ENCODE measurements around the gene LPP.

The LPP gene

GRCh38 chr3:188335656-188336055 lies 181.7 kb downstream of the LPP start:
- H3K79me2 ChIP-seq (ENCODE audit: insufficient read depth, low read length): no peaks in the 10 kb centered on the region
- no peaks in the 10 kb centered on the region for H3F3A ChIP-seq (ENCODE audit: insufficient read depth)
- H3K27me3 ChIP-seq (ENCODE audit: low read length): no peaks in the 10 kb centered on the region
- no peaks in the 10 kb centered on the region for H3K9me2 ChIP-seq (replicated peaks; ENCODE audit: insufficient read depth, low read length)
- no peak overlapping the region for H3K4me3 ChIP-seq (ENCODE audit: insufficient read depth, low read length, poor library complexity, severe bottlenecking)
- H3K36me3 ChIP-seq (ENCODE audit: low read length): no peaks in the 10 kb centered on the region
- H3K9me3 ChIP-seq (ENCODE audit: insufficient read depth, low read length): no peaks in the 10 kb centered on the region
- H4K20me1 ChIP-seq (ENCODE audit: low read depth, low read length): no peaks in the 10 kb centered on the region
- no peak overlapping the region for H3K4me2 ChIP-seq (ENCODE audit: low read depth, low read length, poor library complexity, severe bottlenecking)
- TF ChIP-seq EZH2phosphoT487 (conservative IDR thresholded peaks at IDR 0.05; ENCODE audit: low read length) (no peak), CTCF (IDR thresholded peaks at IDR 0.05; ENCODE audit: insufficient read depth, low read length, poor library complexity, severe bottlenecking) (no peak)
- H3K9ac ChIP-seq (ENCODE audit: low read length): no peak overlapping the region
- no peak overlapping the region for H3K27ac ChIP-seq (ENCODE audit: low read depth, low read length)
- no peak overlapping the region for H2AFZ ChIP-seq (ENCODE audit: low read depth, low read length, severe bottlenecking)

- H3K9ac ChIP-seq (ENCODE audit: low read length): no peak overlapping the region
- no peaks in the 10 kb centered on the region for H4K20me1 ChIP-seq (ENCODE audit: low read depth, low read length)
- no peaks in the 10 kb centered on the region for H3K36me3 ChIP-seq (ENCODE audit: low read length)
- H3K9me3 ChIP-seq (ENCODE audit: insufficient read depth, low read length): no peaks in the 10 kb centered on the region
- no peak for TF ChIP-seq EZH2phosphoT487 (conservative IDR thresholded peaks at IDR 0.05; ENCODE audit: low read length)
- TF ChIP-seq CTCF (IDR thresholded peaks at IDR 0.05; ENCODE audit: insufficient read depth, low read length, poor library complexity, severe bottlenecking): no peak
- no peak overlapping the region for H3K4me2 ChIP-seq (ENCODE audit: low read depth, low read length, poor library complexity, severe bottlenecking)
- H3F3A ChIP-seq (ENCODE audit: insufficient read depth): no peaks in the 10 kb centered on the region
- H3K4me3 ChIP-seq (ENCODE audit: insufficient read depth, low read length, poor library complexity, severe bottlenecking): no peak overlapping the region
- H3K9me2 ChIP-seq (replicated peaks; ENCODE audit: insufficient read depth, low read length): no peaks in the 10 kb centered on the region
- no peak overlapping the region for H2AFZ ChIP-seq (ENCODE audit: low read depth, low read length, severe bottlenecking)
- no peak overlapping the region for H3K27ac ChIP-seq (ENCODE audit: low read depth, low read length)
- H3K27me3 ChIP-seq (ENCODE audit: low read length): no peaks in the 10 kb centered on the region
- no peaks in the 10 kb centered on the region for H3K79me2 ChIP-seq (ENCODE audit: insufficient read depth, low read length)
These were observed 182.2 kb downstream of the LPP start for GRCh38 chr3:188336178-188336577.

GRCh38 chr3:188337232-188337631 lies 183.3 kb downstream of the LPP start:
- Histone ChIP-seq H3K4me2 (ENCODE audit: low read depth, low read length, poor library complexity, severe bottlenecking) (no peak overlapping the region), H3F3A (ENCODE audit: insufficient read depth) (no peaks in the 10 kb centered on the region), H2AFZ (ENCODE audit: low read depth, low read length, severe bottlenecking) (no peak overlapping the region), H3K27me3 (ENCODE audit: low read length) (no peaks in the 10 kb centered on the region), H4K20me1 (ENCODE audit: low read depth, low read length) (no peaks in the 10 kb centered on the region), H3K36me3 (ENCODE audit: low read length) (peaks cover 3% of the 10 kb centered on the region; the same call in 1 of the 2 replicates), H3K9me2 (replicated peaks; ENCODE audit: insufficient read depth, low read length) (no peaks in the 10 kb centered on the region), H3K27ac (ENCODE audit: low read depth, low read length) (no peak overlapping the region), H3K79me2 (ENCODE audit: insufficient read depth, low read length) (no peaks in the 10 kb centered on the region), H3K9ac (ENCODE audit: low read length) (no peak overlapping the region), H3K9me3 (ENCODE audit: insufficient read depth, low read length) (no peaks in the 10 kb centered on the region), H3K4me3 (ENCODE audit: insufficient read depth, low read length, poor library complexity, severe bottlenecking) (no peak overlapping the region)
- TF ChIP-seq EZH2phosphoT487 (conservative IDR thresholded peaks at IDR 0.05; ENCODE audit: low read length): no peak

- no peaks in the 10 kb centered on the region for H3K27me3 ChIP-seq (ENCODE audit: low read length)
- H3K4me2 ChIP-seq (ENCODE audit: low read depth, low read length, poor library complexity, severe bottlenecking): no peak overlapping the region
- TF ChIP-seq CTCF (IDR thresholded peaks at IDR 0.05; ENCODE audit: insufficient read depth, low read length, poor library complexity, severe bottlenecking) (no peak), EZH2phosphoT487 (conservative IDR thresholded peaks at IDR 0.05; ENCODE audit: low read length) (no peak)
- H2AFZ ChIP-seq (ENCODE audit: low read depth, low read length, severe bottlenecking): no peak overlapping the region
- H3K27ac ChIP-seq (ENCODE audit: low read depth, low read length): no peak overlapping the region
- no peaks in the 10 kb centered on the region for H3K9me3 ChIP-seq (ENCODE audit: insufficient read depth, low read length)
- no peaks in the 10 kb centered on the region for H3F3A ChIP-seq (ENCODE audit: insufficient read depth)
- H3K4me3 ChIP-seq (ENCODE audit: insufficient read depth, low read length, poor library complexity, severe bottlenecking): no peak overlapping the region
- H3K9ac ChIP-seq (ENCODE audit: low read length): no peak overlapping the region
- H3K36me3 ChIP-seq (ENCODE audit: low read length): peaks cover 3% of the 10 kb centered on the region; the same call in 1 of the 2 replicates
- no peaks in the 10 kb centered on the region for H3K9me2 ChIP-seq (replicated peaks; ENCODE audit: insufficient read depth, low read length)
- H3K79me2 ChIP-seq (ENCODE audit: insufficient read depth, low read length): no peaks in the 10 kb centered on the region
- no peaks in the 10 kb centered on the region for H4K20me1 ChIP-seq (ENCODE audit: low read depth, low read length)
These were observed 184.1 kb downstream of the LPP start for GRCh38 chr3:188338086-188338485.

Measured in SU-DHL-6 (cell line).